PC-3 (cell line): Measurements from ENCODE around the gene PSAP.

ENCODE experiments used
- EZH2phosphoT487 ChIP-seq: fragments of 300-600 bp; sonication (generic); IDR thresholded peaks from 2 replicates; pipeline ENCODE4 v1.6.1; 2018; ENCODE audit warnings: mild to moderate bottlenecking, antibody characterized with exemption, low read length, borderline replicate concordance
- TF ChIP-seq, protein P1 (sequence below): fragments of 300-600 bp; sonication (generic); conservative IDR thresholded peaks from 2 replicates; pipeline ENCODE4 v1.5.1; 2017; ENCODE audit warnings: antibody characterized with exemption, low read depth, mild to moderate bottlenecking, low read length

DNA sequence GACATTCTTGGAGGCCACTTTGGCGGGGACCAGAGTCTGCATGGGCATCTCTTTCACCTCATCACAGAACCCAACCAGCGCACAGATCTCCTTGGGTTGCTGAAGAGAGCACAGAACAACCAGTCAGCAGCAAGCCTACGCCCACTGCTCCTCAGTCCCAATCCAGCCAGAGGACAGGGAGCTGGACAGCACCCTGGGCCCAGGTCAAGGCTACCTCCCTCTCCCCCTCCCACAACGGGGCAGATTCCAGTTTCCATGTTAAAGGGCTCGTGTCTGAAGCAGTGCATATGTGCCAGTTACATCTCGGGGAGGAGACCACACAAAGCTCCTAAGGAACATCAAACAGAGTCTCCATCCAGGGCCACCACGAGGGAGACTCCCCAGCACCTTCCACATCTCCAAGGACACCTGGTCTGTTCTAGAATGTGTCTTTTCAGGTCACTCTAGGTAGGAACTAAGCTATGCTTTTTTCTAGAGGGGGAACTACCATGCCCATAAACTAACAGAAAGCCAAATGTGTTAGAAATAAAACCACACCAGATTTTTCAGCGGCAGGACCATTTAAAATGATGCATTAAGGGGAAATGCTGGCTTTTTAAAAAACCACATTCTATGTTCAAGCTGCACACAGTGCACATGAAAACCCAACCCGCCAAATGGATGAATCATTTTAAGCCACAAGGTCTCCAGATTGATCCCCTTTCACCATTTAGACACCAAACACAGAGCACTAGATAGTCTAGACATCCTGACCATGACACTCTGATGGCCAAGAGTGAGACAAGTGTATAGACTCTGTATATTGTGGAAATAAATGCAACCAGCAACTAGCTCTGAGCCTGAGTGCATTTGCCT, 28.9 kb downstream of the PSAP start:
- TF ChIP-seq, protein P1, sequence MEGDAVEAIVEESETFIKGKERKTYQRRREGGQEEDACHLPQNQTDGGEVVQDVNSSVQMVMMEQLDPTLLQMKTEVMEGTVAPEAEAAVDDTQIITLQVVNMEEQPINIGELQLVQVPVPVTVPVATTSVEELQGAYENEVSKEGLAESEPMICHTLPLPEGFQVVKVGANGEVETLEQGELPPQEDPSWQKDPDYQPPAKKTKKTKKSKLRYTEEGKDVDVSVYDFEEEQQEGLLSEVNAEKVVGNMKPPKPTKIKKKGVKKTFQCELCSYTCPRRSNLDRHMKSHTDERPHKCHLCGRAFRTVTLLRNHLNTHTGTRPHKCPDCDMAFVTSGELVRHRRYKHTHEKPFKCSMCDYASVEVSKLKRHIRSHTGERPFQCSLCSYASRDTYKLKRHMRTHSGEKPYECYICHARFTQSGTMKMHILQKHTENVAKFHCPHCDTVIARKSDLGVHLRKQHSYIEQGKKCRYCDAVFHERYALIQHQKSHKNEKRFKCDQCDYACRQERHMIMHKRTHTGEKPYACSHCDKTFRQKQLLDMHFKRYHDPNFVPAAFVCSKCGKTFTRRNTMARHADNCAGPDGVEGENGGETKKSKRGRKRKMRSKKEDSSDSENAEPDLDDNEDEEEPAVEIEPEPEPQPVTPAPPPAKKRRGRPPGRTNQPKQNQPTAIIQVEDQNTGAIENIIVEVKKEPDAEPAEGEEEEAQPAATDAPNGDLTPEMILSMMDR, result no peak
- TF ChIP-seq EZH2phosphoT487, result no peak
